ENCODE results near the gene XPNPEP1. TPM values are rescaled to one million over a fixed set of nuclear protein-coding genes. Genes with fewer than 3 reads are reported as not detected.

The XPNPEP1 gene
- total RNA-seq, 1 experiment from 2014 or later, result 49.3 TPM

GRCh38 chr10:109831846-109832245 is 91.5 kb downstream of the XPNPEP1 start:
- no peak for DNase-seq (ENCODE audit: extremely low read depth, low read depth)

GRCh38 chr10:109824206-109824605 is 99.1 kb downstream of the XPNPEP1 start:
- DNase-seq (ENCODE audit: extremely low read depth, low read depth), result no peak

- no peak for DNase-seq (ENCODE audit: extremely low read depth, low read depth)
These were observed 100.1 kb downstream of the XPNPEP1 start for GRCh38 chr10:109823196-109823595.

- DNase-seq (ENCODE audit: extremely low read depth, low read depth), result no peak
These were observed 101.6 kb downstream of the XPNPEP1 start for GRCh38 chr10:109821672-109822071.

- no peak for DNase-seq (ENCODE audit: extremely low read depth, low read depth)
These were observed 102.5 kb downstream of the XPNPEP1 start for GRCh38 chr10:109820620-109821405.

GRCh38 chr10:109819807-109820206 is 103.5 kb downstream of the XPNPEP1 start:
- DNase-seq (ENCODE audit: extremely low read depth, low read depth), result no peak

Small RNA genes within 50 kb of the gene (small RNA-seq; reads per million reads assigned to genes)
- gene RNU4-5P, result 0 reads per million in 2 experiments

Other genes starting within 250 kb of the XPNPEP1 start
- gene ADD3, start 84.5 kb upstream of the XPNPEP1 start, total RNA-seq (2014; rRNA removed; shearing (Covaris generic)), result 68.3 and 69.4 TPM in 2 replicates

Measured in NCI-H460 (cell line).